AG10803 (cell line): ENCODE data around the gene E2F7.

Source experiments
- DNase-seq: peaks from one replicate; pipeline ENCODE4 v3.0.0; 2010; ENCODE audit warnings: low read depth
- H3K4me3 ChIP-seq: 2 replicates; pipeline ENCODE4 v1.5.1; 2011; ENCODE audit warnings: mild to moderate bottlenecking, low read length, control low read depth
- TF ChIP-seq, protein P1 (sequence below): conservative IDR thresholded peaks from 2 replicates; pipeline ENCODE4 v1.5.1; 2011; ENCODE audit warnings: mild to moderate bottlenecking, low read length, control low read depth, inconsistent platforms

E2F7 gene

DNA sequence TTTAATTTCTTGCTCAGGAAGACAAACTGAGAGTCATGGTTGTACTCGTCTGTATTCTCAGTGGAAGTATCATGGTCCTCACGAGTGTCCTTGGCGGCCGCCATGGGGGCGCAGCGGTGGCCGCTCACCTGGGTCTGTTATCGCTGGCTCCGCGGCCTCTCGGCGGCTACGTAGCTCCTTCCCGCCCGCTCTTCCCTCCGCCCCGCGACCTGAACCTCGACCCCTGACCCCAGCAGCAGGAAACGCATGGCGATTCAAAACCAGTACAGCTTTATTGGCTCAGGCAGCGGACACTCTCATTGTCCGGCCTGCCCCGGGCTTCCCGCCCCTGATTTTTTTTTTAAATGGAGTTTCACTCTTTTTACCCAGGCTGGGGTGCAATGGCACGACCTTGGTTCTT lies 80.8 kb downstream of the E2F7 start:
- H3K4me3 ChIP-seq, result no peak overlapping the region
- TF ChIP-seq, protein P1, sequence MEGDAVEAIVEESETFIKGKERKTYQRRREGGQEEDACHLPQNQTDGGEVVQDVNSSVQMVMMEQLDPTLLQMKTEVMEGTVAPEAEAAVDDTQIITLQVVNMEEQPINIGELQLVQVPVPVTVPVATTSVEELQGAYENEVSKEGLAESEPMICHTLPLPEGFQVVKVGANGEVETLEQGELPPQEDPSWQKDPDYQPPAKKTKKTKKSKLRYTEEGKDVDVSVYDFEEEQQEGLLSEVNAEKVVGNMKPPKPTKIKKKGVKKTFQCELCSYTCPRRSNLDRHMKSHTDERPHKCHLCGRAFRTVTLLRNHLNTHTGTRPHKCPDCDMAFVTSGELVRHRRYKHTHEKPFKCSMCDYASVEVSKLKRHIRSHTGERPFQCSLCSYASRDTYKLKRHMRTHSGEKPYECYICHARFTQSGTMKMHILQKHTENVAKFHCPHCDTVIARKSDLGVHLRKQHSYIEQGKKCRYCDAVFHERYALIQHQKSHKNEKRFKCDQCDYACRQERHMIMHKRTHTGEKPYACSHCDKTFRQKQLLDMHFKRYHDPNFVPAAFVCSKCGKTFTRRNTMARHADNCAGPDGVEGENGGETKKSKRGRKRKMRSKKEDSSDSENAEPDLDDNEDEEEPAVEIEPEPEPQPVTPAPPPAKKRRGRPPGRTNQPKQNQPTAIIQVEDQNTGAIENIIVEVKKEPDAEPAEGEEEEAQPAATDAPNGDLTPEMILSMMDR, result no peak
- DNase-seq, result no peak

- no peak for DNase-seq
- TF ChIP-seq, protein P1, result no peak
- H3K4me3 ChIP-seq, result no peak overlapping the region
Measured at GRCh38 chr12:76983420-76983819, 81.9 kb downstream of the E2F7 start.

GRCh38 chr12:76980196-76980595 lies 85.2 kb downstream of the E2F7 start:
- H3K4me3 ChIP-seq, result no peak overlapping the region
- TF ChIP-seq, protein P1, result no peak
- no peak for DNase-seq

- H3K4me3 ChIP-seq, result no peak overlapping the region
- TF ChIP-seq, protein P1, result no peak
- DNase-seq, result peak; percentile 12
Measured at GRCh38 chr12:76976777-76977382, 88.5 kb downstream of the E2F7 start.
